Measurements from ENCODE around the gene AOAH.

DNA sequence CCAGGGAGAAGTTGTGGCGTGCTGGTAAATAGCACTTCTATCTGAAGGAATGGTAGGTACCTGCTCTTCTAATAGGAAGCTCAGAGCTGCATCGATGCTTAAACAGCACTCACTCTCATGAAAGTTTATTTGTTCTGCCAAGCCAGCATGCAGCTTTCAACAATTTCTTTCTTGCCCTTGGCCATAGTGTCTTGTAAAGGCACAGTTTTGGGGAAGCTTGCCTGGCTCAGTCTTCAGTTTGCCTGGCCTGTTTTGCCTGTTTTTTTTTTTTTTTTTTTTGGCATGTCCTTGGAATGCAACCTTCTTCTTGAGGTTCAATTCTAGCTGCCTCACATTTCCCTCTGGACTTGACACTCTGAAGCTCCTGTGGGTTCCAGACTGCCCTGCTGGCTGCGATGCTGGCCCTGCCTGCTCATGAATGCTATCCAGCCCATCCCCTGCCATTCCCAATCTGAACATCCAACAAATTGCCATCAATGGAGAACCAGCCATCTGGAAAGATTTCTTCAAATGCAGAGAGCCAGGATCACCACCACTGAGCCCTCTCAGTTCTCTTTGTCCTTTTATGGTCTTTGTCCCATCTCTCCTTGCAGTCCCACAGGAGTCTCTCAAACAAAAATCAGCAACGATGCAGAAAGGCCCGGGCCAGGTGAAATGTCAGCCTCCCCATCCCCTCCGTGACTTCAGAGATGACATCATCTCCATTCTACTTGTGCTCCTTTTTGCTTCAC is 200.8 kb downstream of the AOAH start:
- no peak for TF ChIP-seq POLR2A (IDR thresholded peaks at IDR 0.05)
- TF ChIP-seq CTCF (IDR thresholded peaks at IDR 0.05), result no peak

Data from adrenal gland (tissue), 5 donors.